Bronchial epithelial cell (primary cell): ENCODE results near the gene LGR5. TPM values are rescaled to one million over a fixed set of nuclear protein-coding genes. Genes with fewer than 3 reads are reported as not detected.

Experiments
- DNase-seq: peaks from one replicate; pipeline ENCODE4 v3.0.0-alpha.2; 2010; ENCODE audit warnings: low read depth
- FAIRE-seq: peaks from 2 replicates; lab custom pipeline; 2011; peaks lifted over from hg19 to GRCh38; lab: Jason Lieb, UNC
- H3K27me3 ChIP-seq: 2 replicates; pipeline ENCODE4 v1.5.1; 2011; ENCODE audit warnings: low read length; ENCODE audit not compliant: control insufficient read depth, insufficient read depth
- H3K36me3 ChIP-seq: 2 replicates; pipeline ENCODE4 v1.5.1; 2011; ENCODE audit warnings: low read length; ENCODE audit not compliant: control insufficient read depth, insufficient read depth
- H3K4me3 ChIP-seq: 2 replicates; pipeline ENCODE4 v1.5.1; 2011; ENCODE audit warnings: mild to moderate bottlenecking, low read depth, low read length, control low read depth
- CTCF ChIP-seq: IDR thresholded peaks from 2 replicates; pipeline ENCODE4 v1.5.1; 2011; ENCODE audit warnings: mild to moderate bottlenecking, moderate library complexity, low read length, control low read depth, inconsistent platforms; ENCODE audit not compliant: insufficient read depth, severe bottlenecking
- total RNA-seq: library from RNA; depleted of rRNA; stranded (reverse); fragments of >200 nt; gene quantifications from 2 replicates; pipeline ENCODE4 v1.2.1, GENCODE V29; 2014

LGR5 gene
- total RNA-seq, 1 donor from 2014 or later: not detected

- FAIRE-seq: no peak
These were observed 8.8 kb upstream of the LGR5 start for GRCh38 chr12:71430756-71431155.

GRCh38 chr12:71431991-71432390, 7.6 kb upstream of the LGR5 start:
- TF ChIP-seq CTCF: no peak
- FAIRE-seq (no peak), DNase-seq (no peak)
- Histone ChIP-seq H3K4me3 (no peak overlapping the region), H3K36me3 (no peaks in the 10 kb centered on the region), H3K27me3 (peaks cover 1% of the 10 kb centered on the region)

More at GRCh38 chr12:71430756-71431155, 8.8 kb upstream of the LGR5 start:
- peaks cover 1% of the 10 kb centered on the region for H3K27me3 ChIP-seq
- H3K36me3 ChIP-seq: no peaks in the 10 kb centered on the region
- no peak overlapping the region for H3K4me3 ChIP-seq
- DNase-seq: peak; percentile 15
- no peak for TF ChIP-seq CTCF

- no peak for FAIRE-seq
- H3K36me3 ChIP-seq: no peaks in the 10 kb centered on the region
- DNase-seq: no peak
- no peak for TF ChIP-seq CTCF
- H3K4me3 ChIP-seq: no peak overlapping the region
- H3K27me3 ChIP-seq: peaks cover 3% of the 10 kb centered on the region
These were observed 6.7 kb upstream of the LGR5 start for GRCh38 chr12:71432936-71433335.

- FAIRE-seq (no peak), DNase-seq (no peak)
- Histone ChIP-seq H3K4me3 (no peak overlapping the region), H3K36me3 (no peaks in the 10 kb centered on the region), H3K27me3 (peaks cover 33% of the 10 kb centered on the region)
- no peak for TF ChIP-seq CTCF
These were observed 2.9 kb upstream of the LGR5 start for GRCh38 chr12:71436696-71437095.

GRCh38 chr12:71438670-71439361, 782 bp upstream of the LGR5 start:
- Histone ChIP-seq H3K4me3 (no peak overlapping the region), H3K27me3 (peaks cover 43% of the 10 kb centered on the region), H3K36me3 (no peaks in the 10 kb centered on the region)
- DNase-seq: peak; percentile 34
- no peak for FAIRE-seq
- TF ChIP-seq CTCF: no peak

- no peak for TF ChIP-seq CTCF
- H3K27me3 ChIP-seq: peaks cover 43% of the 10 kb centered on the region
- no peaks in the 10 kb centered on the region for H3K36me3 ChIP-seq
- peak overlapping the region; percentile 4 for H3K4me3 ChIP-seq
- no peak for DNase-seq
- no peak for FAIRE-seq
These were observed 311 bp upstream of the LGR5 start for GRCh38 chr12:71439362-71439612.
